Measurements from ENCODE around the gene KRTAP10-10. TPM values are rescaled to one million over a fixed set of nuclear protein-coding genes. Genes with fewer than 3 reads are reported as not detected.
A peak's percentile ranks its signal among the peaks of the same experiment; 100 is the strongest.

The KRTAP10-10 gene
- total and polyA plus RNA-seq, 2 of the 8 experiments (the other 6 are each of a cell fraction or from before 2014, with no cell fraction given): not detected

DNA sequence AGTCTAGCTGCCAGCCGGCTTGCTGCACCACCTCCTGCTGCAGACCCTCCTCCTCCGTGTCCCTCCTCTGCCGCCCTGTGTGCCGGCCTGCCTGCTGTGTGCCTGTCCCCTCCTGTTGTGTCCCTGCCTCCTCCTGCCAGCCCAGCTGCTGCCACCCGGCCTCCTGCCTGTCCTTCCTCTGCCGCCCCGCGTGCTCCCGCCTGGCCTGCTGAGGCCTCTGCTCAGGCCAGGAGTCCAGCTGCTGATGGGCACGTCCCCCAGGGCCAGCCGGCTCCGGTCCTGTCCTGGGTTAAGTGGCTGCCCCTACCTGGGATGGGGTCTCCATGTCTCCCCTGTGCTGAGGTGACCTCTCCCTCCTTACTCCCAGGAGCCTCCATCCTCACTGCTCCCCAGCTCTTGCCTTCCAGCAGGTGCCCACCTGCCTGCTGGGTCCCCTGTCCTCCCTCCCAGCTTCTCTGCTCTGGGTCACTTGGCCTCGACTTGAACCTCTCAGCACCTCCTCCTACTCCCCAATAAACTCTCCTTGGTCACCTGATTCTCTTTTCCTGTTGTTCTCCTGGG, 24.4 kb upstream of the KRTAP10-10 start:
- Histone ChIP-seq H4K5ac (ENCODE audit: insufficient read length, low read depth, low read length) (no peak overlapping the region), H3K4me2 (ENCODE audit: insufficient read depth in 1 of 2, low read depth in 2 of 2, low read length in 2 of 2) (no peak overlapping the region), H2BK120ac (replicated peaks; ENCODE audit: low read depth, low read length) (no peak overlapping the region), H3K23ac (ENCODE audit: insufficient read length) (no peak overlapping the region), H3K4me1 (replicated peaks in 1 of 4; ENCODE audit: control insufficient read depth in 3 of 4, insufficient read depth in 4 of 4, low read length in 3 of 4) (peaks cover 0 to 6% (median 2%) of the 10 kb centered on the region in 4 experiments; a peak in 4 of 7 replicates), H4K8ac (ENCODE audit: extremely low read depth, insufficient read depth, low read length) (no peak overlapping the region), H2AFZ (ENCODE audit: low read length) (no peak overlapping the region), H3K23me2 (ENCODE audit: low read depth, low read length) (no peaks in the 10 kb centered on the region), H3K27me3 (replicated peaks in 1 of 4; ENCODE audit: control insufficient read depth in 3 of 4, extremely low read depth in 1 of 4, insufficient read depth in 3 of 4, low read length in 3 of 4) (no peaks in the 10 kb centered on the region), H3K4me3 (ENCODE audit: extremely low read depth in 1 of 4, insufficient read depth in 2 of 4, low read depth in 3 of 4, low read length in 4 of 4) (no peak overlapping the region), H3K4ac (replicated peaks; ENCODE audit: insufficient read length, low read depth, low read length) (no peak overlapping the region), H3K27ac (ENCODE audit: low read depth, low read length) (no peak overlapping the region), H3K36me3 (ENCODE audit: control insufficient read depth in 2 of 4, insufficient read depth in 4 of 4, low read length in 3 of 4) (no peaks in the 10 kb centered on the region), H3K14ac (ENCODE audit: insufficient read length) (no peak overlapping the region), H3K18ac (ENCODE audit: extremely low read depth, low read length) (no peak overlapping the region), H3K9me3 (ENCODE audit: insufficient read depth in 2 of 2, low read depth in 1 of 2, low read length in 1 of 2) (peaks cover 19 to 22% of the 10 kb centered on the region in 2 experiments), H3K79me1 (ENCODE audit: low read depth, low read length) (no peaks in the 10 kb centered on the region), H3K9ac (replicated peaks in 1 of 4; ENCODE audit: extremely low read depth in 1 of 4, low read depth in 3 of 4, low read length in 3 of 4) (no peak overlapping the region), H3K56ac (replicated peaks; ENCODE audit: insufficient read length, low read depth, low read length) (no peak overlapping the region), H2BK20ac (ENCODE audit: low read length) (no peak overlapping the region), H2BK12ac (ENCODE audit: low read depth, low read length) (0 out of 2 replicates have a peak overlapping the region, but pooled peaks have one; percentile 50), H2AK5ac (ENCODE audit: low read depth, low read length) (no peak overlapping the region), H2BK5ac (ENCODE audit: low read depth, low read length) (no peak overlapping the region), H3K79me2 (ENCODE audit: control insufficient read depth in 1 of 2, insufficient read depth in 2 of 2, low read length in 2 of 2) (no peaks in the 10 kb centered on the region), H4K91ac (replicated peaks; ENCODE audit: insufficient read length, low read length) (no peak overlapping the region), H2BK15ac (ENCODE audit: low read length) (0 out of 2 replicates have a peak overlapping the region, but pooled peaks have one; percentile 53), H4K20me1 (replicated peaks in 1 of 2; ENCODE audit: control insufficient read depth in 1 of 2, insufficient read depth in 2 of 2, low read length in 2 of 2) (peaks cover 0 to 1% of the 10 kb centered on the region in 2 experiments)
- DNase-seq (ENCODE audit: low read depth in 1 of 2, low spot score in 2 of 2): peak in 1 of 2 experiments; percentile 38
- no peak for FAIRE-seq
- POLR2A ChIA-PET (ENCODE audit: partially characterized antibody): no interaction called here
- CTCF ChIA-PET (ENCODE audit: partially characterized antibody): no interaction called here
- no peak for TF ChIP-seq POU5F1 (IDR thresholded peaks at IDR 0.05; ENCODE audit: low read depth, low read length)
- no peak for TF ChIP-seq SP2 (IDR thresholded peaks at IDR 0.05; ENCODE audit: low read length)
- no peak for TF ChIP-seq RNF2 (IDR thresholded peaks at IDR 0.05; ENCODE audit: borderline replicate concordance, low read depth, low read length, missing control alignments, poor library complexity, severe bottlenecking)
- TF ChIP-seq CBX5 (IDR thresholded peaks at IDR 0.05; ENCODE audit: low read depth, low read length): no peak
- TF ChIP-seq MAFK (IDR thresholded peaks at IDR 0.05; ENCODE audit: low read depth, low read length): no peak
- TF ChIP-seq CBX8 (IDR thresholded peaks at IDR 0.05; ENCODE audit: borderline replicate concordance, low read depth, low read length): no peak
- no peak for TF ChIP-seq SP4 (IDR thresholded peaks at IDR 0.05; ENCODE audit: low read length)
- 93% methylated on average over 13 of the region's 13 CpGs; no CpG with 5 or more reads in 1 of the 2 experiments for WGBS, 2 experiments (ENCODE audit: extremely low coverage in 1 of 2, insufficient coverage in 1 of 2, insufficient read length in 1 of 2, insufficient replicate concordance in 2 of 2, low coverage in 1 of 2, low lambda C conversion rate in 2 of 2, missing lambda C conversion rate in 1 of 2)

All from H1 (cell line).